Bronchial epithelial cell (primary cell): ENCODE data around the gene SSR4. TPM values are rescaled to one million over a fixed set of nuclear protein-coding genes. Genes with fewer than 3 reads are reported as not detected.

Experiments used
- DNase-seq: peaks from one replicate; pipeline ENCODE4 v3.0.0-alpha.2; 2010; ENCODE audit warnings: low read depth
- FAIRE-seq: peaks from 2 replicates; lab custom pipeline; 2011; peaks lifted over from hg19 to GRCh38; lab: Jason Lieb, UNC
- H3K27me3 ChIP-seq: 2 replicates; pipeline ENCODE4 v1.5.1; 2011; ENCODE audit warnings: low read length; ENCODE audit not compliant: control insufficient read depth, insufficient read depth
- H3K36me3 ChIP-seq: 2 replicates; pipeline ENCODE4 v1.5.1; 2011; ENCODE audit warnings: low read length; ENCODE audit not compliant: control insufficient read depth, insufficient read depth
- H3K4me3 ChIP-seq: 2 replicates; pipeline ENCODE4 v1.5.1; 2011; ENCODE audit warnings: mild to moderate bottlenecking, low read depth, low read length, control low read depth
- CTCF ChIP-seq: IDR thresholded peaks from 2 replicates; pipeline ENCODE4 v1.5.1; 2011; ENCODE audit warnings: mild to moderate bottlenecking, moderate library complexity, low read length, control low read depth, inconsistent platforms; ENCODE audit not compliant: insufficient read depth, severe bottlenecking
- total RNA-seq: library from RNA; depleted of rRNA; stranded (reverse); fragments of >200 nt; gene quantifications from 2 replicates; pipeline ENCODE4 v1.2.1, GENCODE V29; 2014

SSR4 gene
- total RNA-seq, 1 donor from 2014 or later: 136 TPM

- no peak for FAIRE-seq
Observed at GRCh38 chrX:153779891-153780677, 14.4 kb upstream of the SSR4 start.

GRCh38 chrX:153780678-153781427 lies 13.6 kb upstream of the SSR4 start, which contains the start of gene SRPK3:
SRPK3 (plus strand) TSS chrX:153781041; CDS start chrX:153781087, 46 bp downstream.
- FAIRE-seq: no peak
- no peak within 1 kb of the TSS for H3K4me3 ChIP-seq
- no peak for TF ChIP-seq CTCF
- DNase-seq: no peak
- H3K36me3 ChIP-seq: no peaks in the 10 kb centered on the region
- no peaks in the 10 kb centered on the region for H3K27me3 ChIP-seq

More at GRCh38 chrX:153779891-153780677, 14.4 kb upstream of the SSR4 start:
- Histone ChIP-seq H3K4me3 (no peak overlapping the region), H3K36me3 (peaks cover under 1% of the 10 kb centered on the region), H3K27me3 (no peaks in the 10 kb centered on the region)
- DNase-seq: no peak
- no peak for TF ChIP-seq CTCF

- FAIRE-seq (no peak), DNase-seq (no peak)
- Histone ChIP-seq H3K27me3 (no peaks in the 10 kb centered on the region), H3K4me3 (no peak overlapping the region), H3K36me3 (peaks cover 2% of the 10 kb centered on the region)
- no peak for TF ChIP-seq CTCF
Observed at GRCh38 chrX:153781428-153782047, 12.9 kb upstream of the SSR4 start.

- Histone ChIP-seq H3K36me3 (peaks cover 2% of the 10 kb centered on the region), H3K4me3 (no peak overlapping the region), H3K27me3 (no peaks in the 10 kb centered on the region)
- no peak for TF ChIP-seq CTCF
- no peak for DNase-seq
- FAIRE-seq: no peak
Observed at GRCh38 chrX:153782313-153782712, 12.2 kb upstream of the SSR4 start.

- H3K27me3 ChIP-seq: no peaks in the 10 kb centered on the region
- DNase-seq: no peak
- H3K4me3 ChIP-seq: no peak overlapping the region
- peaks cover 2% of the 10 kb centered on the region for H3K36me3 ChIP-seq
- FAIRE-seq: no peak
- TF ChIP-seq CTCF: no peak
Observed at GRCh38 chrX:153782871-153783270, 11.6 kb upstream of the SSR4 start.
